Activated T-helper 1 cell treated with anti-CD3 and anti-CD28 coated beads, Interleukin-2, amount 50 U/mL, for 16 hours (primary cell): ENCODE results near the gene NXPH4.

Experiments used
- DNase-seq, 2 donors: peaks; one replicate each; pipeline ENCODE4 v3.0.0-alpha.2; 2020; ENCODE audit warnings: low read depth in 1 of 2, low spot score in 1 of 2

NXPH4 gene

DNA sequence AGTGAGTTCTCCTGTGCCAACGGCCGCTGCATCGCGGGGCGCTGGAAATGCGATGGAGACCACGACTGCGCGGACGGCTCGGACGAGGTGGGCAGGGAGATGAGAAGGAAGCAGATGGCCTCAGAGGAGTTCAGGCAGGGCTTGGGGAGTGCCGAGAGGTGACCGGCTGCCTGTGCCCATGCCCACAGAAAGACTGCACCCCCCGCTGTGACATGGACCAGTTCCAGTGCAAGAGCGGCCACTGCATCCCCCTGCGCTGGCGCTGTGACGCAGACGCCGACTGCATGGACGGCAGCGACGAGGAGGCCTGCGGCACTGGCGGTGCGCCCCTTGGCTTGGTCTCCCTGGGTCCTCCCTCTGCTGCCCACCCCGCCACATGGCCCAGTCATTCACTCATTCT is 13.4 kb upstream of the NXPH4 start:
- no peak for DNase-seq

DNA sequence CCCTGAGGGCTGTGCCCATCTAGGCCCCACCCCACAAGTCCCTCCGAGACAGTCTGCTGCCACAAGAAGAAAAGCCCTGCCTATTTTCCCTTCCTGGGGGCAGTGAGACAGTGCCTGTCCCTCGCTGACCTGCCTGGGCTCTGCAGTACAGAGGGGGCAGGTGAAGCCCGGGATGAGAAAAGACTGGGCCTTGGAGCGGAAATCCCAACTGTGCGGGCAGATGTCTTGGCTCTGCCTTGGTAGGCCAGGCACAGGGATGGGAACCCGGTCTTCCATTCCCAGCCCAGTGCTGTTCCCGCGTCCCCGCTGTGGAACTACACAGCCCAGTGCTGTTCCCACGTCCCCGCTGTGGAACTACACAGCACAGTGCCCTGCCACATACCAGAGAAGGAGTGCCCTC is 12.8 kb upstream of the NXPH4 start:
- no peak for DNase-seq

DNA sequence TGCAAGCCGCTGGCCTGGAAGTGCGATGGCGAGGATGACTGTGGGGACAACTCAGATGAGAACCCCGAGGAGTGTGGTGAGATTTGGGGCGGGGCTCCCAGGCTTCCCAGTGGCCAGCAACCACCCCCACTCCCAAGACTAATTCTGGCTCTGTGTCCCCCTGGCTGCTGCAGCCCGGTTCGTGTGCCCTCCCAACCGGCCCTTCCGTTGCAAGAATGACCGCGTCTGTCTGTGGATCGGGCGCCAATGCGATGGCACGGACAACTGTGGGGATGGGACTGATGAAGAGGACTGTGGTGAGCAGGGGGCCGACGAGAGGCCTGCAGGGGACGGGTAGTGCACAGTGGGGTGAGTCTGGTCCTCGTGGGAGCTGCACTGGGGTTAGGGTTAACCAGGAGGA is 12.1 kb upstream of the NXPH4 start:
- DNase-seq = no peak

DNA sequence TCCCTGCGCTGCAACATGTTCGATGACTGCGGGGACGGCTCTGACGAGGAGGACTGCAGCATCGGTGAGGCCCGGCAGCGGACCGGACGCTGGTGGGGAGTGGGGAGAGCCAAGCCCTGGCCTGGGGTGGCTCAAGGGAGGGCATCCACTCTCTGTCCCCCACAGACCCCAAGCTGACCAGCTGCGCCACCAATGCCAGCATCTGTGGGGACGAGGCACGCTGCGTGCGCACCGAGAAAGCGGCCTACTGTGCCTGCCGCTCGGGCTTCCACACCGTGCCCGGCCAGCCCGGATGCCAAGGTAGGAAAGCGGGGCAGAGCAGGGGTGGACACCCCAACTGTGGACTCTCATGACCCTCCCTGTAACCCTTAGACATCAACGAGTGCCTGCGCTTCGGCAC is 11.4 kb upstream of the NXPH4 start:
- no peak for DNase-seq

DNA sequence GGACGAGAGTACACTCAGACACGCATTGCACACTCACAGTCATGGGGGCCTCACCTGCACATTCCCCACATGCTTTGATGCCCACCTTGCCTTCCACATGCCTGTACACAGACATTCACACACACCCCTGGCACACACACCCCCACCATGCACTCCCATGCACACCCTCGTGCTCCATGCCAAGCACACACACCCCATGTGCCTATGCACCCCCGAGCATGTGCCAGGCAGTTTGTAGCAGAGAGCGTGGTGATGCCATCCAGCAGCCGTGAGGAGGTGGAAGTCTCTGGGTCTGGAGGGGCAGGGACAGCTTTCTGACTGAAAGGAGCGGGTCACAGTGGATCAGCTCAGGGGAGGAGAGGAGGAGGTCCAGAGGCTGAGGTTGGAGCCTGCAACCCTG is 10.7 kb upstream of the NXPH4 start:
- no peak for DNase-seq

DNA sequence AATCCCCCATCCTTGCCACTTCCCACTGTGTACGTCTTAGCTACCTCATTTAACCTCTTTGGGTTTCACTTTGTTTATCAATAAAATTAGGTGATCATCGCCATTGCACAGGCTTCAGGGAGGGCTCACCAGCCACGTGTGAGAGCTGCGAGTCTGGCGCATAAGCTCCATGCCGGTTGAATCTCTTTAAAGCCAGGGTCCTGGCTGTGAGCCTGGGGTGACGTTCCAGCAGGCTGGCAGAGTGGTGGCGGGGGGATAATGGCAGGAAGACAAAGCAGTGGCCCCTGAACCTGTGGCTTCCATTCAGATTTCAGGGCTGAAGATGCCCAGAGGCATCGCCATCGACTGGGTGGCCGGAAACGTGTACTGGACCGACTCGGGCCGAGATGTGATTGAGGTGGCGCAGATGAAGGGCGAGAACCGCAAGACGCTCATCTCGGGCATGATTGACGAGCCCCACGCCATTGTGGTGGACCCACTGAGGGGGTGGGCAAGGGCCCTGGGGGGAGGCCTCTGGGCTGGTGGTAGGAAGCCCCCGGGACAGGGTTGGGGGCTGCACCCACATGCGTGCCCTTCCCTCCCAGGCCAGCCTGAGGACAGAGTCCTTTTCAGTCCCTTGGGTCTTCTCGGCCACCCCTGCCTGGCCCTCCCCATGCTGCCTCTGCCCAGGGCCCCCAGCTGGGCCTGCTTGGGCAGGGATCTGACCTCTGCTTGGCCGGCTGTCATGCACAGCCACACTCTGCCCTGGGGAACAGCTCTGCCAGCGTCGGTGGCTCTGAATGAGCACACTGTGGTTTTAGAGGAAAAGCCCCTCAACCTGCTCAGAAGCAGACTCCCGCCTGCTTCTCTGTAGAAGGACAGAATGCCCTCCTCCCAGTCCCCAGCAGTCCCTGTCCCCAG is 8.6 kb upstream of the NXPH4 start:
- no peak for DNase-seq

DNA sequence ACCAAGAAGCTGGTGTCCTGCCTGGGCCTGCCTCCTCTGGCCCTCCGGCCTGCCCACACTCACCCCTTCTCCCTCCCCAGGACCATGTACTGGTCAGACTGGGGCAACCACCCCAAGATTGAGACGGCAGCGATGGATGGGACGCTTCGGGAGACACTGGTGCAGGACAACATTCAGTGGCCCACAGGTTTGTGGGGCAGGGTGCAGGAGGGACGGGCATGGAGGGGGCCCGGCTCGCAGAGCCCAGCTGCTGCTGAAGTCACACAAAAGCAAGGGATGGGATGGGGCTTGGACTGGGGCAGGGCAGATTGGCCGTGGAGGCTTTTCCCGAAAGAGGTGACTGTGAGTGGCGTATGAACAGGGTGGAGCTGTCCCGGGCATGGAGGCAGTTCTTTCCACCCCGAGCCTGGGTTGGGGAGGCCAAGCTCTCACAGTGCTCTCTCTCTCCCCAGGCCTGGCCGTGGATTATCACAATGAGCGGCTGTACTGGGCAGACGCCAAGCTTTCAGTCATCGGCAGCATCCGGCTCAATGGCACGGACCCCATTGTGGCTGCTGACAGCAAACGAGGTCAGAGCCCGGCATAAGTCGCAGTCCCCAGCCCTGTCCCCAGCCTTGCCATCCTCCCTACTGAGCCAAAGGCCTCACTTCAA is 7.8 kb upstream of the NXPH4 start:
- DNase-seq = no peak

DNA sequence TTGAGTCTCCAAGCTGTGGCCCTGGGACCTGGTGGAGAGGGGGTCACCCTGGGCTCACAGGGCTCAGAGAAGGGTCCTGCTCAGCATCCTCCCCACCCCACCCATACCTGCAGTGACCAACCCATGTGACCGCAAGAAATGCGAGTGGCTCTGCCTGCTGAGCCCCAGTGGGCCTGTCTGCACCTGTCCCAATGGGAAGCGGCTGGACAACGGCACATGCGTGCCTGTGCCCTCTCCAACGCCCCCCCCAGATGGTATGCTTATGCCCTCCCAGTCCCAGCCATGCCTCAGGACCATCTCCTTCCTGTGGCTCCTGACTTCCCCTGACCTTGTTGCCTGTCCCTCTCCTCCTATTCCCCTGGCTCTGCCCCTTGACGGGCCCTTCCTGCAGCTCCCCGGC is 6.7 kb upstream of the NXPH4 start:
- DNase-seq = no peak

DNA sequence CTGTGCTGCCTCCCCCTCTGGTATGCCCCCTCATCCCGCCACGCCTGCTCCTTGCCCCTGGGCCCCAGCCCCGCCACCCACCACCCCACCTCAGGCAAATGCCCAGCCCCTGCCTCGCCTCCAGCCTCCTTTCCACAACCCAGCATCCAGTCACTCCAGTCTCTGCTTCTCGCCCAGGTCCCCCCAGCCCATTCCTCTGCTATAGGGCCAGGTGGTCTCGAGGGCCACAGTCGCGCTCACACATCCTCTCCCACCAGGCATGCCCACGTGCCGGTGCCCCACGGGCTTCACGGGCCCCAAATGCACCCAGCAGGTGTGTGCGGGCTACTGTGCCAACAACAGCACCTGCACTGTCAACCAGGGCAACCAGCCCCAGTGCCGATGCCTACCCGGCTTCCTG is 6.1 kb upstream of the NXPH4 start:
- DNase-seq = no peak

DNA sequence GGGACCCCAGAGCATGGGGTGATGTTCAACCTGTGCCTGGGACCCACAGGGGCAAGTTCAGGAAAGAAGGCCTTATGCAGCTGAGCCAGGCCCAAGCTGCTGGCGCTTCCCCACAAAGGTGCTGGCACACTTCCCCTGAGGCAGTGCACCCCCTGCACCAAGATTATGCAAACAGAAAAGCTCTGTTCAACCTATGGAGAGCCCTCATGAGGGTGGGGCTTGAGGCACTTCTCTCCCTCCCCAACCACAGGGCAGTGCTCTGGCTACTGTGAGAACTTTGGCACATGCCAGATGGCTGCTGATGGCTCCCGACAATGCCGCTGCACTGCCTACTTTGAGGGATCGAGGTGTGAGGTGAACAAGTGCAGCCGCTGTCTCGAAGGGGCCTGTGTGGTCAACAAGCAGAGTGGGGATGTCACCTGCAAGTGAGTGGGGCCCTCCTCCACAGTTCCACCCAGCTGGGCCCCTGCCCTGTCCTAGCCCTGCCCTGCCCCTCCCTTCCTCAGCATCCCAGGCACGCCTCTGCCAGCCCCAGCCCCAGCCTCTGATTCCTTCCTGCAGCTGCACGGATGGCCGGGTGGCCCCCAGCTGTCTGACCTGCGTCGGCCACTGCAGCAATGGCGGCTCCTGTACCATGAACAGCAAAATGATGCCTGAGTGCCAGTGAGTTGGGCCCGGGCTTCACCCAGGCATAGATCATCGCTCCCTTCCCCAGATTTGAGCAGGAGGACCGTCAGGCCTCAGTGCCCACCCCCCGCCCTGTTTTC is 5.5 kb upstream of the NXPH4 start:
- DNase-seq = no peak

DNA sequence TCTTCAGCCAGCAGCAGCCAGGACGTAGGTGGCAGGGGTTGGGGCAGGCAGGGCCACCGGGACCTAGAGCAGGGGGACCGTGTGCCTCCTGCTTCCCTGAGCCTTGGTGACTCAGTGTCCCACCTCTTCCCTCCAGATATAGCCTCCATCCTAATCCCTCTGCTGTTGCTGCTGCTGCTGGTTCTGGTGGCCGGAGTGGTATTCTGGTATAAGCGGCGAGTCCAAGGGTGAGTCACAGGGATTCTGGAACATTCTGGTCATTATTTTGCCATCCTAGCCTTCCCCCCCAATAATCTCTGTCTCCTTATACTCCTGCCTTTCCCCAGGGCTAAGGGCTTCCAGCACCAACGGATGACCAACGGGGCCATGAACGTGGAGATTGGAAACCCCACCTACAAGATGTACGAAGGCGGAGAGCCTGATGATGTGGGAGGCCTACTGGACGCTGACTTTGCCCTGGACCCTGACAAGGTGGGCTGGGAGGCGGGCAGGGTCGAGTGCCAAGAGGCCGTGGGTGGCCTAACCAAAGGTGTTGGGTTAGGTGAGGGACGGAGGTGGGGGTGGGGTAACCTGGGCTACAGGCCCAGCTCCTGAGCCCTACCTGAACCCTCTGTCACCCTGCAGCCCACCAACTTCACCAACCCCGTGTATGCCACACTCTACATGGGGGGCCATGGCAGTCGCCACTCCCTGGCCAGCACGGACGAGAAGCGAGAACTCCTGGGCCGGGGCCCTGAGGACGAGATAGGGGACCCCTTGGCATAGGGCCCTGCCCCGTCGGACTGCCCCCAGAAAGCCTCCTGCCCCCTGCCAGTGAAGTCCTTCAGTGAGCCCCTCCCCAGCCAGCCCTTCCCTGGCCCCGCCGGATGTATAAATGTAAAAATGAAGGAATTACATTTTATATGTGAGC is 4.5 kb upstream of the NXPH4 start:
- DNase-seq = no peak

DNA sequence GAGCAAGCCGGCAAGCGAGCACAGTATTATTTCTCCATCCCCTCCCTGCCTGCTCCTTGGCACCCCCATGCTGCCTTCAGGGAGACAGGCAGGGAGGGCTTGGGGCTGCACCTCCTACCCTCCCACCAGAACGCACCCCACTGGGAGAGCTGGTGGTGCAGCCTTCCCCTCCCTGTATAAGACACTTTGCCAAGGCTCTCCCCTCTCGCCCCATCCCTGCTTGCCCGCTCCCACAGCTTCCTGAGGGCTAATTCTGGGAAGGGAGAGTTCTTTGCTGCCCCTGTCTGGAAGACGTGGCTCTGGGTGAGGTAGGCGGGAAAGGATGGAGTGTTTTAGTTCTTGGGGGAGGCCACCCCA is 3.9 kb upstream of the NXPH4 start:
- DNase-seq = no peak

DNA sequence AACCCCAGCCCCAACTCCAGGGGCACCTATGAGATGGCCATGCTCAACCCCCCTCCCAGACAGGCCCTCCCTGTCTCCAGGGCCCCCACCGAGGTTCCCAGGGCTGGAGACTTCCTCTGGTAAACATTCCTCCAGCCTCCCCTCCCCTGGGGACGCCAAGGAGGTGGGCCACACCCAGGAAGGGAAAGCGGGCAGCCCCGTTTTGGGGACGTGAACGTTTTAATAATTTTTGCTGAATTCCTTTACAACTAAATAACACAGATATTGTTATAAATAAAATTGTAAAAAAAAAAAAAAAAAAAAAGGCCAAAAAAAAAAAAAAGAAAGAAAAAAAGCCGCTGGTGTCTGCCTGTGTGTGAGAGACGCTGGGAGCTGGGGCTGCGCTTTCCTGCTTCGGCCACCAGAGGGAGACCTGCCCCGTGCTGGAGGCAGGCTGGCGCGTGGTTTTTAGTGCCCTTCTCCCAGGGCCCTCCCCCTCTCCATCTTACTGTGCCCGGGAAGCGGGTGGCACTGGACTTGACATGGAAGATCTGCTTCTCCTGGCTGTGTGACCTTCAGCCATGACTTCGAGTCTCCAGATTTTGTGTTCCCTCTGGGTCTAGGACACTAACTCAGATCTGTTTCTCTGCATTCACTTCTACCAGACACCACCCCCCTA is 3.4 kb upstream of the NXPH4 start:
- peak; percentile 63 to 74 for DNase-seq

DNA sequence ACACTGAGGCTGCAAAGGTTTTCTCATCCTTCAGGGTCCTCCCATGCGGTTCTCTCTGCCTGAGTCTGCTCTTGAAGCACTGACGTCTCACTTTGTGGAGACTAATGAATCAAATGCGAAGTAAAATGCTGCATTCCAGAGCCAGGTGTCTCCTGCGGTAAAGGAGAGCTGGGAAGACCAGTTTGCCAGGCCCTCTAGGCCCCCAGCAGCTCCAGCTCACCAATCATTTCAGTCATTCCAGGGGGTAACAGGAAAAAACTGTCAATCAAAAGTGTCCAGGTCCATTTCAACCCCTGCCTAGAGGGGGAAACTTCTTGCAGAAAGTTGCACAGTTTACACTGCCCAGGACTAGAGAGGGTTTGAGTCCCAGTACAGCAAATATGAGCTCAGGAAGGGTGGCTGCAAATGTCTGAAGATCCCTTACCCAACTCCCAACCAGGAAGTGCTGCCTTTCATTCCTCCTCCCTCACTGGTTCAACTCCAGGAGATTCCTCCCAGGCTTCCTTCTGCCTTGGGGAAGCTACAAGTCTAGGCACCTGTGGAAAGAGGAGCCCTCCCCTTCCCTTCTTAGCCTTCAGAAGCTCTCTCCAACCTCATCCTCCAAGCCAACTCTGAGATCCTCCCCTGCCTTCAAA is 2.7 kb upstream of the NXPH4 start:
- DNase-seq = no peak

DNA sequence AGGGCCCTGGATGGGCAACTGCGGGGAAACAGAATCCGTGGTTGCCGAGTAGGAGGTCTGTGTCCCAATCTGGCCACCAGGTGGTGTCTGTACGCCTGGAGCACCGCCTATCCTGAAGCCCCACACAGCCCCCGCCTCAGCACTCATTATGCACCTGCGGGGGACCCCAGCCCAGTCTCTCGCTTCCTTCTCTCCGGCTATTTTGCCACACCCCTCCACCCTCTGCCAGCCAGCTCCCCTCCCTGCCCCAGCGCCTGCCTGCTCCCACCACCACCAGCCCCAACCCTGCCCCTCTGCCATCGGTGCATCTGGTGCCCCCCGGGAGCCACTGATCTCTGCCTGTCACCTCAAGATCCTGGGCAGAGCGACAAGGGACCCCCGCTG is 2.2 kb upstream of the NXPH4 start:
- DNase-seq = peak; percentile 41 to 49

DNA sequence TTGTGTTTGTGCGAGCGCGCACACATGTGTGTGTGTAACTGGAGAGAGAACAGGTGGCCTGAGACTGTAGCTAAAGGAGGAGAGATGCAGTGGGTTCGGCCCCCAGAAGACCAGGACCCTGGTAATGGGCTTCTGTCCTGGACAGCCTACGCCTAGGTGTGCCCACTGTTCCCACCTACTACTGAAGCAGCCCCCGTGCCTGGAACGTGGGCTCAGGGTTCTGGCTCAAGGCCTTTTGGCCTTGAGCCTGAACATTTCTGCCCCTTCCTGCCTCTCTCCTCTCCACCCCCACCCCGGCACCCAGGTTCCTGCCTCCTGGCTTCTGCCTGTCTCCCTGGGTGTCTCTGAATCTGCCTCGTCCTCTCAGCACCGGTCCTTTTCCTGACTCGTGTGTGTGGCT is 1.5 kb upstream of the NXPH4 start:
- DNase-seq = no peak

DNA sequence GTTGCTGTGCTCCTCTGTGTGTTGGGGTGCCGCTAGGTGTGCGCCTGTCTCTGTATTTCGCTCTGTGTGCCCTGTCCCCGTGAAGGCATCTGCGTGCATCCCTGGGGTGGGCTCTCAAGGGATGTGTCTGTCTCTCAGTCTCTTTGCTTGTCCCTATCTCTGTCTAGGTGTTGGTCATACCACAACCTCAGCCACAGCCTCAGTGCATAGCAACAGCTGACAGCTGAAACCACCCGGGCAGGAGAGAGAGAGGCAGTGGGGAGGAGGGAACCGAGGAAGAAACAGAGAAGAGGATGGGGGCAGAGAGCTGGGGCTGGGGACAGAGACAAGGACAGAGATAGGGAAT is 953 bp upstream of the NXPH4 start:
- DNase-seq = no peak

DNA sequence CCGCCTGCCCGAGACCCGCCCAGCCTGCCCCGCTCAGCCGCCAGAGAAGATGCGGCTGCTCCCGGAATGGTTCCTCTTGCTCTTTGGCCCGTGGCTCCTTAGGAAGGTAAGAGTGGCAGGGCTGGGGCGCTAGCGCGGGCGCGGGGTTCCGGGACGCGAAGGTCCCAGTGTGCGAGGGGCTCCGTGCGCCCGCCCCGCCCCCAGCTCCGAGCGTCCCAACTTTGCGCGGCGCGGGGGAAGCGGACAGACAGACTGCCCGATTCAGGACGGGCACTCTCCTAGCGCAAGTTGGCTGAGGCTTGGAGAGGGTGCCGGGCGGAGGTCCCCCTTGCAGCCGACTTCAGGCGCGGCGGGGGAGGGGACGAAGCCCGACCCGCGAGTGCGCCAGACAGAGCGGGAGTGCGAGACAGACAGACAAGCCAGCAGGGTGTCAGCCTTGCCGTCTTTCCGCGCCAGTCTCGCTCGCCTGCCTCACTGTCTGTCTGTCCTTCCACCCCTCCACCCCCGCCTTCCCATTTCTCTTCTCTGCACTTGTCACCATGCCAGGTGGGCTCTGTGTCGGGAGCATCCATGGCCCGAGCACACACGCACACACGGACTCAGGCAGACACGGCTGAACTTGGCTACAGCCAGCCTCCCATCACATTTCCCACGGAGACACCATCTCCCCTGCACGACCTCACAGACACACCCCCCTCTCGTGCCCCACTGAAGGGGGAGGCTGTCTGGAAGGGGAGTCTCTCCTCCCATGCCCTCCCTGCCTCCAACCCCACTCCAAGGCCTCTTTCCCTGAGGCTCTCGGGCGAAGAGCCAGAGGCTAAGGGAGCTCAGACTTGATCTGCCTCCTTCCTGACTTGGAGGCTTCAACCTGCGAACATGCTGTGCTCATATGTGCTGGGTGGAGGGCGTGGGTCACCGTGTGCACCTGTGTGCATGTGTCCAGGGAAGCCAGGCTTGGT is 606 bp downstream of the NXPH4 start:
- no peak for DNase-seq
